HG03196 (cell line): ENCODE data around the gene TUBGCP6.
A peak's percentile ranks its signal among the peaks of the same experiment; 100 is the strongest.
"Not testable (repeated sequence)": the region's sequence is repeated elsewhere in the genome, so short reads cannot be mapped to it uniquely, and the experiment has no call there.

ENCODE experiments used
- ATAC-seq: cut with Tn5 transposase; IDR thresholded peaks from one replicate; pipeline ENCODE4 v1.9.1; 2021; ENCODE audit not compliant: unreplicated experiment

The TUBGCP6 gene

GRCh38 chr22:50278956-50279619, 34.3 kb upstream of the TUBGCP6 start:
- ATAC-seq = no peak

GRCh38 chr22:50278461-50278860, 33.6 kb upstream of the TUBGCP6 start:
- no peak for ATAC-seq

GRCh38 chr22:50277761-50278160, 32.9 kb upstream of the TUBGCP6 start:
- ATAC-seq = no peak

GRCh38 chr22:50276143-50276542, 31.3 kb upstream of the TUBGCP6 start:
- no peak for ATAC-seq

GRCh38 chr22:50275181-50276055, 30.6 kb upstream of the TUBGCP6 start:
- no peak for ATAC-seq

- no peak for ATAC-seq
Observed at GRCh38 chr22:50274771-50275170, 29.9 kb upstream of the TUBGCP6 start.

GRCh38 chr22:50274311-50274710, 29.5 kb upstream of the TUBGCP6 start:
- ATAC-seq = no peak

- ATAC-seq = not testable (repeated sequence)
Observed at GRCh38 chr22:50273781-50274180, 29.0 kb upstream of the TUBGCP6 start.

GRCh38 chr22:50273352-50273751, 28.5 kb upstream of the TUBGCP6 start:
- not testable (repeated sequence) for ATAC-seq

GRCh38 chr22:50272044-50272802, 27.4 kb upstream of the TUBGCP6 start:
- ATAC-seq = no peak

GRCh38 chr22:50271519-50271970, 26.7 kb upstream of the TUBGCP6 start:
- no peak for ATAC-seq

- ATAC-seq = no peak
Observed at GRCh38 chr22:50270666-50271394, 26.0 kb upstream of the TUBGCP6 start.

GRCh38 chr22:50269970-50270665, 25.3 kb upstream of the TUBGCP6 start, which contains the start of gene MAPK11:
MAPK11 (minus strand) TSS chr22:50270380; CDS start chr22:50270292, 88 bp downstream.
- ATAC-seq = peak; percentile 29

GRCh38 chr22:50269573-50269969, 24.7 kb upstream of the TUBGCP6 start:
- ATAC-seq = no peak

- ATAC-seq = no peak
Observed at GRCh38 chr22:50268655-50269113, 23.9 kb upstream of the TUBGCP6 start.

- no peak for ATAC-seq
Observed at GRCh38 chr22:50267591-50268390, 23.0 kb upstream of the TUBGCP6 start.

- no peak for ATAC-seq
Observed at GRCh38 chr22:50266994-50267393, 22.2 kb upstream of the TUBGCP6 start.

GRCh38 chr22:50264946-50265669, 20.3 kb upstream of the TUBGCP6 start:
- no peak for ATAC-seq
